NB4 (cell line): ENCODE measurements around the gene DNAH14.

ENCODE experiments used
- POLR2A ChIP-seq: IDR thresholded peaks from 2 replicates; pipeline ENCODE4 v1.6.1; 2011; ENCODE audit warnings: mild to moderate bottlenecking; ENCODE audit not compliant: insufficient read length; ENCODE audit errors: extremely low read depth
- TF ChIP-seq, protein P1 (sequence below): IDR thresholded peaks from one replicate; pipeline ENCODE4 v1.5.1; 2012; ENCODE audit warnings: low read depth, low read length

DNA sequence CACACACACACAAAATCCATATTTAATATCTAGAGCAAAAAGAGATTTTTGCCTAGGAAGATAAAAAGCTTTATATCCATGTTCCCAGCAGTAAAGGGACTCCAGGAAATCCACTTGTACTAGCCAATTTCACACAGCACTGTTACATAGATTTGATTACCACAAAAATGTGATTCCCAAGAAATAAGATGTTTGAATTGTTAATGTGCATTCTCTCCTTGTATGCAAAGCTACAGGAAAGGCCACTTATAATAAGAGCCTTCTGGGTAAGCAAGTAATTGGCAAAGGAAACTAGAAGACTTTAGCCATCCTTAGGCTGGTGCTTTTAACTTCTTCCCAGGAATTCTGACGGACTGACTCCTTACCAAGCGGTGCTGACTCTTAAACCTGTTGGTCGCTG is 409.1 kb downstream of the DNAH14 start:
- TF ChIP-seq POLR2A, result no peak
- TF ChIP-seq, protein P1, sequence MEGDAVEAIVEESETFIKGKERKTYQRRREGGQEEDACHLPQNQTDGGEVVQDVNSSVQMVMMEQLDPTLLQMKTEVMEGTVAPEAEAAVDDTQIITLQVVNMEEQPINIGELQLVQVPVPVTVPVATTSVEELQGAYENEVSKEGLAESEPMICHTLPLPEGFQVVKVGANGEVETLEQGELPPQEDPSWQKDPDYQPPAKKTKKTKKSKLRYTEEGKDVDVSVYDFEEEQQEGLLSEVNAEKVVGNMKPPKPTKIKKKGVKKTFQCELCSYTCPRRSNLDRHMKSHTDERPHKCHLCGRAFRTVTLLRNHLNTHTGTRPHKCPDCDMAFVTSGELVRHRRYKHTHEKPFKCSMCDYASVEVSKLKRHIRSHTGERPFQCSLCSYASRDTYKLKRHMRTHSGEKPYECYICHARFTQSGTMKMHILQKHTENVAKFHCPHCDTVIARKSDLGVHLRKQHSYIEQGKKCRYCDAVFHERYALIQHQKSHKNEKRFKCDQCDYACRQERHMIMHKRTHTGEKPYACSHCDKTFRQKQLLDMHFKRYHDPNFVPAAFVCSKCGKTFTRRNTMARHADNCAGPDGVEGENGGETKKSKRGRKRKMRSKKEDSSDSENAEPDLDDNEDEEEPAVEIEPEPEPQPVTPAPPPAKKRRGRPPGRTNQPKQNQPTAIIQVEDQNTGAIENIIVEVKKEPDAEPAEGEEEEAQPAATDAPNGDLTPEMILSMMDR, result no peak
